ENCODE data around the gene PGM1. TPM values are rescaled to one million over a fixed set of nuclear protein-coding genes. Genes with fewer than 3 reads are reported as not detected.

Gene PGM1
- total and polyA plus RNA-seq, 10 donors, result 4.5 to 37.4 (median 24.1) TPM

DNA sequence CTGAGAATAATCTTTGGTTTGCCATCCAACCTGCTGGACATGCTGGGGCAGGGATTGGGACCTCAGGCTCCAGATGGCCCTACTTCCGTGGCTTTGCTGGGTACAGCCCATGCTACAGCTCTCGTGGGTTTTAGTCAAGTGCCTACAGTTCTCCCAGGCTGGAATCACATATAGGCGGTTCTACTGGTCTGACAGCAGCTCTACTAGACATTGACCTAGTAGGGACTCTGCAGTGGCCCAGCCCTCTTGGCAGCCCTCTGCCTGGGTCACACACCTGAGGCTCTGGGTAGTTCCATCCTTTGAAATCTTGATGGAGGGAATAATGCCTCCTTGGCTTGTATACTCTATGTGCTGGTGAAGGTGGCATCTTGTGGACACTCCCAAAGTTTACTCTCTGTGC lies 72.2 kb downstream of the PGM1 start:
- Histone ChIP-seq H3K36me3 (peaks cover 0 to 41% (median 0%) of the 10 kb centered on the region in 6 donors), H3K4me3 (no peak overlapping the region), H3K27ac (no peak overlapping the region), H3K4me1 (no peaks in the 10 kb centered on the region), H3K9me3 (peaks cover 0 to 22% (median 0%) of the 10 kb centered on the region in 8 donors), H3K27me3 (replicated peaks in 1 of 7) (no peaks in the 10 kb centered on the region)
- intact Hi-C loops (cut with DNase I; ENCODE audit: low total_unique reads), result no loop called here
- WGBS, 5 donors, result 82 to 99% (median 91%) methylated on average over 2 to 3 of the region's 3 CpGs
- DNase-seq, result no peak
- TF ChIP-seq POLR2A (IDR thresholded peaks at IDR 0.05) (no peak), POLR2AphosphoS5 (IDR thresholded peaks at IDR 0.05) (no peak)
- TF ChIP-seq, protein P1, sequence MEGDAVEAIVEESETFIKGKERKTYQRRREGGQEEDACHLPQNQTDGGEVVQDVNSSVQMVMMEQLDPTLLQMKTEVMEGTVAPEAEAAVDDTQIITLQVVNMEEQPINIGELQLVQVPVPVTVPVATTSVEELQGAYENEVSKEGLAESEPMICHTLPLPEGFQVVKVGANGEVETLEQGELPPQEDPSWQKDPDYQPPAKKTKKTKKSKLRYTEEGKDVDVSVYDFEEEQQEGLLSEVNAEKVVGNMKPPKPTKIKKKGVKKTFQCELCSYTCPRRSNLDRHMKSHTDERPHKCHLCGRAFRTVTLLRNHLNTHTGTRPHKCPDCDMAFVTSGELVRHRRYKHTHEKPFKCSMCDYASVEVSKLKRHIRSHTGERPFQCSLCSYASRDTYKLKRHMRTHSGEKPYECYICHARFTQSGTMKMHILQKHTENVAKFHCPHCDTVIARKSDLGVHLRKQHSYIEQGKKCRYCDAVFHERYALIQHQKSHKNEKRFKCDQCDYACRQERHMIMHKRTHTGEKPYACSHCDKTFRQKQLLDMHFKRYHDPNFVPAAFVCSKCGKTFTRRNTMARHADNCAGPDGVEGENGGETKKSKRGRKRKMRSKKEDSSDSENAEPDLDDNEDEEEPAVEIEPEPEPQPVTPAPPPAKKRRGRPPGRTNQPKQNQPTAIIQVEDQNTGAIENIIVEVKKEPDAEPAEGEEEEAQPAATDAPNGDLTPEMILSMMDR (IDR thresholded peaks at IDR 0.05 in 8 of 11, conservative IDR thresholded peaks at IDR 0.05 in 3 of 11), result no peak

- no peak overlapping the region for H3K27ac ChIP-seq
- H3K4me3 ChIP-seq, result no peak overlapping the region
- H3K36me3 ChIP-seq, result peaks cover 0 to 37% (median 0%) of the 10 kb centered on the region in 6 donors
- 72 to 90% (median 79%) methylated on average over 3 of the region's 3 CpGs for WGBS, 5 donors
- H3K4me1 ChIP-seq, result no peaks in the 10 kb centered on the region
- H3K27me3 ChIP-seq (replicated peaks in 1 of 7), result no peaks in the 10 kb centered on the region
- TF ChIP-seq POLR2AphosphoS5 (IDR thresholded peaks at IDR 0.05) (no peak), POLR2A (IDR thresholded peaks at IDR 0.05) (no peak)
- TF ChIP-seq, protein P1 (IDR thresholded peaks at IDR 0.05 in 8 of 11, conservative IDR thresholded peaks at IDR 0.05 in 3 of 11), result no peak
- no peak for DNase-seq
- intact Hi-C loops (cut with DNase I; ENCODE audit: low total_unique reads), result no loop called here
- peaks cover 0 to 22% (median 0%) of the 10 kb centered on the region in 8 donors for H3K9me3 ChIP-seq
Measured at GRCh38 chr1:63665824-63666223, 72.6 kb downstream of the PGM1 start.

- TF ChIP-seq, protein P1 (IDR thresholded peaks at IDR 0.05 in 8 of 11, conservative IDR thresholded peaks at IDR 0.05 in 3 of 11), result no peak
- no peak for TF ChIP-seq POLR2A (IDR thresholded peaks at IDR 0.05)
- Histone ChIP-seq H3K27me3 (replicated peaks in 1 of 7) (no peaks in the 10 kb centered on the region), H3K36me3 (peaks cover 0 to 16% (median 0%) of the 10 kb centered on the region in 6 donors), H3K4me1 (no peaks in the 10 kb centered on the region), H3K27ac (no peak overlapping the region), H3K4me3 (no peak overlapping the region), H3K9me3 (peaks cover 0 to 22% (median 0%) of the 10 kb centered on the region in 8 donors)
- WGBS, 5 donors, result 77 to 92% (median 81%) methylated on average over 2 of the region's 2 CpGs
- intact Hi-C loops (cut with DNase I; ENCODE audit: low total_unique reads), result no loop called here
- DNase-seq, result no peak
Measured at GRCh38 chr1:63668298-63668697, 75.1 kb downstream of the PGM1 start.

DNA sequence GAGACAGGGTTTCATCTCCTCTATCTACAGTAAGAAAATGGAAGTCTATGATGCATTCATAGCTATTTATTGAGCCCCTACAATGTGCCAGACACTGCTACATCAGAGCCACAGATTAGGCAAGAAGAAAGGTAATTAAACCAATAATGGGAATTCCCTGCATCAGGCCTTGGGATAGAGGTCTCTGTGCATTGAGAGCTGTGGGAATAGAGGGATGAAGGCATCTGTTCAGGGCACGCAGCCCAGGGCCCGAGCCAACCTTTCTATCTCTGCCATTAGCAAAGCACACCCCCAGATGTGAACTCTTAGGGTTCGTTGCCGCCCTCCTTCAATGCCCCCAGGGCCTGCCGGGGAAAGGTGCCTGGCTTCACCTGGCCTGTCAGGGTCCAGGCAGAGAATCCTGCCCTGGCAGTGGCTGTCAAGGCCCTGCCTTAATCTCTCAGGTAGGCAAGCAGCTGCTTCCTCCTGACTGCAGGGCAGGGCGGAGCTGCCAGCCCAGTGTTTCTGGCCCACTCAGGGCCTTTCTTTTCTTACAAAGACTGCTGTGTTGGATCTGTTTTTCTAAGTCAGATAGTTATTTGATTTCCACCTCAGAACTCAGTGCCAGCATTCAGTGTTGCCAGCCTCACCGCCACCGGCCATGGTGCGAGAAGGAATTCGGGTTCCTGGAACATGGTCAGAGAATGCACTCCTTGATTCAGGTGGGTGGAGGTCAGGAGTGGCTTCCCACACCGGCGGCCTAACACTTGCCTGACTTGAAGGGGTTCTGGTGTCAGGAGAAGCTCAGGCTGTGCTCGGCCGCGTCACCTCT lies 76.1 kb downstream of the PGM1 start:
- 86 to 95% (median 94%) methylated on average over 12 to 15 of the region's 15 CpGs for WGBS, 5 donors
- Histone ChIP-seq H3K27me3 (replicated peaks in 1 of 7) (no peaks in the 10 kb centered on the region), H3K36me3 (peaks cover 0 to 5% (median 0%) of the 10 kb centered on the region in 6 donors), H3K4me1 (no peaks in the 10 kb centered on the region), H3K27ac (no peak overlapping the region), H3K9me3 (peaks cover 0 to 15% (median 0%) of the 10 kb centered on the region in 8 donors), H3K4me3 (no peak overlapping the region)
- intact Hi-C loops (cut with DNase I; ENCODE audit: low total_unique reads), result no loop called here
- no peak for DNase-seq
- TF ChIP-seq POLR2A (IDR thresholded peaks at IDR 0.05), result no peak
- TF ChIP-seq, protein P1 (IDR thresholded peaks at IDR 0.05 in 8 of 11, conservative IDR thresholded peaks at IDR 0.05 in 3 of 11), result no peak
- TF ChIP-seq POLR2AphosphoS5 (IDR thresholded peaks at IDR 0.05), result no peak

Measured in spleen (tissue), 11 donors.